CD14-positive monocyte (primary cell): ENCODE data around the gene ZNF143. TPM values are rescaled to one million over a fixed set of nuclear protein-coding genes. Genes with fewer than 3 reads are reported as not detected.

ENCODE experiments used
- DNase-seq, 3 donors: peaks; one replicate each; pipeline ENCODE4 v3.0.0-alpha.2; 2011 to 2022
- H2AFZ ChIP-seq: 2 replicates; pipeline ENCODE4 v1.6.0; 2012; ENCODE audit warnings: mild to moderate bottlenecking, low read depth, low read length, inconsistent platforms; ENCODE audit not compliant: insufficient read depth, poor library complexity, severe bottlenecking
- H3K27ac ChIP-seq, 2 donors: 1 replicate in 1 of 2; 2 replicates in 1 of 2; pipeline ENCODE4 v1.5.1; 2012 to 2013; ENCODE audit warnings: low read length in 2 of 2, control low read depth in 1 of 2, inconsistent platforms in 1 of 2, low read depth in 1 of 2, mild to moderate bottlenecking in 1 of 2
- H3K27me3 ChIP-seq, 2 donors: one replicate each; pipeline versions ENCODE4 v1.6.0 to v1.6.1; 2011 to 2013; ENCODE audit warnings: low read length in 2 of 2; ENCODE audit not compliant: control insufficient read depth in 2 of 2, insufficient read depth in 2 of 2
- H3K36me3 ChIP-seq, 2 donors: replicated peaks in 1 of 2; 1 replicate in 1 of 2; 2 replicates in 1 of 2; pipeline versions ENCODE4 v1.5.1 to v1.6.1; 2012 to 2013; ENCODE audit warnings: low read length in 2 of 2, control low read depth in 1 of 2, inconsistent platforms in 1 of 2, mild to moderate bottlenecking in 1 of 2; ENCODE audit not compliant: insufficient read depth in 2 of 2, control insufficient read depth in 1 of 2
- H3K4me1 ChIP-seq, 2 donors: 1 replicate in 1 of 2; 2 replicates in 1 of 2; pipeline versions ENCODE4 v1.5.1 to v1.6.1; 2012 to 2013; ENCODE audit warnings: low read length in 2 of 2, control low read depth in 1 of 2, inconsistent platforms in 1 of 2, mild to moderate bottlenecking in 1 of 2, moderate library complexity in 1 of 2; ENCODE audit not compliant: insufficient read depth in 2 of 2, control insufficient read depth in 1 of 2
- H3K4me2 ChIP-seq: replicated peaks from 2 replicates; pipeline ENCODE3; 2012; ENCODE audit warnings: low read length, moderate library complexity, mild to moderate bottlenecking; ENCODE audit not compliant: poor library complexity, severe bottlenecking; ENCODE audit errors: extremely low read depth
- H3K4me3 ChIP-seq, 3 experiments: fragments of 200-600 bp in 1 of 3; sonication (generic) in 1 of 3; replicated peaks in 1 of 3; 1 replicate in 2 of 3; 2 replicates in 1 of 3; pipeline ENCODE4 v1.5.1; 2011 to 2013; ENCODE audit warnings: low read length in 3 of 3, mild to moderate bottlenecking in 3 of 3, control low read depth in 2 of 3, low read depth in 2 of 3, inconsistent platforms in 1 of 3, moderate library complexity in 1 of 3
- H3K79me2 ChIP-seq: 2 replicates; pipeline ENCODE4 v1.6.0; 2012; ENCODE audit warnings: mild to moderate bottlenecking, control low read depth, inconsistent platforms, low read length, moderate library complexity; ENCODE audit not compliant: insufficient read depth
- H3K9ac ChIP-seq: 2 replicates; pipeline ENCODE4 v1.6.0; 2017; ENCODE audit warnings: low read length, mild to moderate bottlenecking; ENCODE audit not compliant: insufficient read depth, poor library complexity, severe bottlenecking
- H3K9me3 ChIP-seq, 2 donors: replicated peaks in 1 of 2; 1 replicate in 1 of 2; 2 replicates in 1 of 2; pipeline versions ENCODE4 v1.5.1 to v1.6.1; 2012 to 2013; ENCODE audit warnings: low read length in 2 of 2, control low read depth in 1 of 2; ENCODE audit not compliant: control insufficient read depth in 1 of 2, insufficient read depth in 1 of 2
- H4K20me1 ChIP-seq: 2 replicates; pipeline ENCODE4 v1.6.0; 2012; ENCODE audit warnings: mild to moderate bottlenecking, low read length, control low read depth, moderate library complexity; ENCODE audit not compliant: insufficient read depth
- H3K27ac Mint-ChIP-seq, 7 donors: one replicate each; pipeline ENCODE4 v1.8.0; 2020; ENCODE audit warnings: mild to moderate bottlenecking in 7 of 7, mixed read lengths in 7 of 7, moderate library complexity in 6 of 7, inconsistent platforms in 2 of 7
- H3K27me3 Mint-ChIP-seq, 3 donors: one replicate each; pipeline ENCODE4 v1.8.0; 2021 to 2022; ENCODE audit warnings: low read depth in 3 of 3, mild to moderate bottlenecking in 3 of 3, mixed read lengths in 3 of 3, moderate library complexity in 3 of 3, inconsistent platforms in 1 of 3
- H3K36me3 Mint-ChIP-seq, 2 donors: one replicate each; pipeline ENCODE4 v1.8.0; 2020; ENCODE audit warnings: mixed read lengths in 2 of 2, inconsistent platforms in 1 of 2, mild to moderate bottlenecking in 1 of 2
- H3K4me1 Mint-ChIP-seq: one replicate; pipeline ENCODE4 v1.8.0; 2020; ENCODE audit warnings: mild to moderate bottlenecking, mixed read lengths
- H3K4me3 Mint-ChIP-seq, 2 donors: one replicate each; pipeline ENCODE4 v1.8.0; 2020; ENCODE audit warnings: mild to moderate bottlenecking in 2 of 2, mixed read lengths in 2 of 2, moderate library complexity in 1 of 2
- H3K9me3 Mint-ChIP-seq, 7 donors: one replicate each; pipeline ENCODE4 v1.8.0; 2020 to 2022; ENCODE audit warnings: mixed read lengths in 7 of 7, mild to moderate bottlenecking in 6 of 7, moderate library complexity in 6 of 7, inconsistent platforms in 2 of 7
- CTCF ChIP-seq: fragments of 200-600 bp; IDR thresholded peaks from one replicate; pipeline ENCODE4 v1.8.0; 2022; ENCODE audit warnings: antibody characterized with exemption, mild to moderate bottlenecking
- WGBS: methylation state at CpG from one replicate; pipeline ENCODE4 v1.1.5; 2013; ENCODE audit warnings: missing lambda C conversion rate; ENCODE audit not compliant: insufficient coverage; 5-methylcytosine and 5-hydroxymethylcytosine counted together
- intact Hi-C, 2 donors: fragments of 100-400 bp; cut with micrococcal nuclease; formaldehyde crosslinking; loops; one replicate each; pipeline versions ENCODE4 v1.15.0 to v1.15.1; 2023
- polyA plus RNA-seq, 3 donors: library from polyadenylated mRNA; depleted of rRNA in 1 of 3; unstranded in 2 of 3; stranded (reverse) in 1 of 3; fragments of 300-500 nt in 2 of 3; fragments of >200 nt in 1 of 3; fragmentation: Illumina TruSeq in 2 of 3; gene quantifications; 1 replicate in 2 of 3; 2 replicates in 1 of 3; pipeline ENCODE4 v1.2.3, GENCODE V29; 2012 to 2021

The ZNF143 gene
- polyA plus RNA-seq, 3 donors: 26.8 to 30.5 (median 30.1) TPM

DNA sequence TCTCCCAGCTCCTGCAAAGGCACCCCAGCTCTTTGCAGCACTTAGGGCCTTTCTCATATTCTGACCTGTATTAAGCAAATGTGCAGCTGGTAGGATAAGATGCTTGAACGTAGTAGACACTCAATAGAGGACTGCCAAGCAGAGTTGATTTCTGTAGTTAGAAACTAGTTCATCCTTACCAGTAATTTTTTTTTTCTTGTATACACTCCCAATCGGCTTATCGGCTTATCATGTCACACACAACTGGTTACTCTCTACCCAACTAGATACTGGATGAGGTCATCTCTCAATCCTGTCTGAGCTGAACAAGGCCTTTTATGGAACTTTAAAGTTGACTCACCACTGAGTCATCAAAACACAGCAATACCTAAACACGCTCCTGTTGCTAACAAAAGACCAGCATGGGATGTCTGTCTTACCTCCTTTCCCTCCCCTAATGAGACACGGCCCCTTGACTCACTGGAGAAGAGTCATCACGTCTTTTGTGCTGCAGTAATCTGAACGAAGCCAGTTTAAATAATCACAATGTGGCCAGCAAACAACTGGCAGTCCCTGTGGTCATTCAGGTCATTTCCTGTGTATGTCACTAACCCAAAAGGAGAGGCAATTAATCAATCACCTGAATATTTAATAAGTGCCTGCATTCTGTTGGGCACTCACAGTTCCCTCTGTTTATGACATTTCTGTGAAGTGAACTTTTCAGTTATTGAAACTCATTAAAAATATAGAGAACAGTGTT is 105.2 kb downstream of the ZNF143 start:
- no peak overlapping the region for H3K4me2 ChIP-seq
- H4K20me1 ChIP-seq: no peaks in the 10 kb centered on the region
- H3K27ac Mint-ChIP-seq: peak overlapping the region in 5 of 7 donors; percentile 24 to 84 (median 69)
- H3K36me3 ChIP-seq: no peaks in the 10 kb centered on the region
- H3K4me1 Mint-ChIP-seq: peaks cover 13% of the 10 kb centered on the region
- H3K4me3 Mint-ChIP-seq: no peak overlapping the region
- H3K9me3 Mint-ChIP-seq: peaks cover 3 to 11% (median 7%) of the 10 kb centered on the region in 7 donors
- H3K4me3 ChIP-seq: no peak overlapping the region
- no peaks in the 10 kb centered on the region for H3K79me2 ChIP-seq
- no peaks in the 10 kb centered on the region for H3K27me3 ChIP-seq
- no peaks in the 10 kb centered on the region for H3K4me1 ChIP-seq
- intact Hi-C loops: no loop called here
- peak; percentile 44 to 84 (median 62) for DNase-seq
- no peak overlapping the region for H2AFZ ChIP-seq
- H3K27me3 Mint-ChIP-seq: peaks cover 0 to 2% (median 0%) of the 10 kb centered on the region in 3 donors
- TF ChIP-seq CTCF: no peak
- 87% methylated on average over 6 of the region's 7 CpGs for WGBS
- no peaks in the 10 kb centered on the region for H3K9me3 ChIP-seq
- H3K9ac ChIP-seq: no peak overlapping the region
- H3K27ac ChIP-seq: no peak overlapping the region
- H3K36me3 Mint-ChIP-seq: no peaks in the 10 kb centered on the region

- no peaks in the 10 kb centered on the region for H3K79me2 ChIP-seq
- Mint-ChIP-seq H3K27ac (peak overlapping the region in 2 of 7 donors; percentile 69 to 84), H3K4me3 (no peak overlapping the region), H3K27me3 (peaks cover 0 to 2% (median 0%) of the 10 kb centered on the region in 3 donors), H3K36me3 (no peaks in the 10 kb centered on the region), H3K9me3 (peaks cover 1 to 6% (median 2%) of the 10 kb centered on the region in 7 donors), H3K4me1 (peaks cover 13% of the 10 kb centered on the region)
- no peaks in the 10 kb centered on the region for H3K4me1 ChIP-seq
- H3K27ac ChIP-seq: no peak overlapping the region
- intact Hi-C loops: no loop called here
- no peak overlapping the region for H3K4me3 ChIP-seq
- no peak overlapping the region for H3K4me2 ChIP-seq
- TF ChIP-seq CTCF: no peak
- H3K9me3 ChIP-seq: no peaks in the 10 kb centered on the region
- no peak overlapping the region for H3K9ac ChIP-seq
- WGBS: no CpG with 5 or more reads among the region's 3 CpGs
- no peak for DNase-seq
- no peak overlapping the region for H2AFZ ChIP-seq
- H4K20me1 ChIP-seq: no peaks in the 10 kb centered on the region
- H3K36me3 ChIP-seq: no peaks in the 10 kb centered on the region
- H3K27me3 ChIP-seq: no peaks in the 10 kb centered on the region
Observed at GRCh38 chr11:9566561-9567063, 105.8 kb downstream of the ZNF143 start.
